ENCODE measurements around the gene MSH5. TPM values are rescaled to one million over a fixed set of nuclear protein-coding genes. Genes with fewer than 3 reads are reported as not detected.

Gene MSH5
- total and polyA plus RNA-seq, 9 of the 15 experiments (the other 6 are each of a cell fraction or from before 2014, with no cell fraction given), result 12.5 to 104 (median 46.6) TPM

GRCh38 chr6:31739639-31740396, at the start of gene MSH5 (continued):
- TF ChIP-seq, protein P1, sequence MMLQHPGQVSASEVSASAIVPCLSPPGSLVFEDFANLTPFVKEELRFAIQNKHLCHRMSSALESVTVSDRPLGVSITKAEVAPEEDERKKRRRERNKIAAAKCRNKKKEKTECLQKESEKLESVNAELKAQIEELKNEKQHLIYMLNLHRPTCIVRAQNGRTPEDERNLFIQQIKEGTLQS (IDR thresholded peaks at IDR 0.05), result no peak
- TF ChIP-seq, protein P1 (CRISPR knock-in tag; conservative IDR thresholded peaks at IDR 0.05), result peak; percentile 79; the same call in 1 of the 2 replicates
- TF ChIP-seq, protein P2, sequence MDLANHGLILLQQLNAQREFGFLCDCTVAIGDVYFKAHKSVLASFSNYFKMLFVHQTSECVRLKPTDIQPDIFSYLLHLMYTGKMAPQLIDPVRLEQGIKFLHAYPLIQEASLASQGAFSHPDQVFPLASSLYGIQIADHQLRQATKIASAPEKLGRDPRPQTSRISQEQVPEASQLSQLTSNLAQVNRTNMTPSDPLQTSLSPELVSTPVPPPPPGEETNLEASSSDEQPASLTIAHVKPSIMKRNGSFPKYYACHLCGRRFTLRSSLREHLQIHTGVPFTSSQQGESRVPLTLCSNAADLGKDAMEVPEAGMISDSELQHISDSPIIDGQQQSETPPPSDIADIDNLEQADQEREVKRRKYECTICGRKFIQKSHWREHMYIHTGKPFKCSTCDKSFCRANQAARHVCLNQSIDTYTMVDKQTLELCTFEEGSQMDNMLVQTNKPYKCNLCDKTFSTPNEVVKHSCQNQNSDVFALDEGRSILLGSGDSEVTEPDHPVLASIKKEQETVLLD (IDR thresholded peaks at IDR 0.05), result peak; percentile 94
- TF ChIP-seq ARNT (IDR thresholded peaks at IDR 0.05) (no peak), ZNF212 (CRISPR knock-in tag; IDR thresholded peaks at IDR 0.05) (peak; percentile 64; the same call in 1 of the 2 replicates), ZNF592 (IDR thresholded peaks at IDR 0.05) (no peak), NFRKB (IDR thresholded peaks at IDR 0.05; ENCODE audit: low read depth) (no peak), SMARCC2 (IDR thresholded peaks at IDR 0.05; ENCODE audit: low read depth) (no peak), ZNF589 (CRISPR knock-in tag; IDR thresholded peaks at IDR 0.05; ENCODE audit: low read depth) (no peak), SREBF1 (IDR thresholded peaks at IDR 0.05; ENCODE audit: borderline replicate concordance, low read depth, low read length) (peak; percentile 78; the same call in 1 of the 2 replicates), ZC3H8 (IDR thresholded peaks at IDR 0.05) (no peak), RBM25 (IDR thresholded peaks at IDR 0.05; ENCODE audit: low read depth, low read length, severe bottlenecking) (peak; percentile 92), PKNOX1 (IDR thresholded peaks at IDR 0.05) (no peak), STAG1 (CRISPR knock-in tag; IDR thresholded peaks at IDR 0.05; ENCODE audit: borderline replicate concordance) (no peak), ILK (tag; IDR thresholded peaks at IDR 0.05; ENCODE audit: borderline replicate concordance, low read depth) (no peak), ZNF561 (CRISPR knock-in tag; conservative IDR thresholded peaks at IDR 0.05) (peak; percentile 50; the same call in 1 of the 2 replicates)
- TF ChIP-seq, protein P3, sequence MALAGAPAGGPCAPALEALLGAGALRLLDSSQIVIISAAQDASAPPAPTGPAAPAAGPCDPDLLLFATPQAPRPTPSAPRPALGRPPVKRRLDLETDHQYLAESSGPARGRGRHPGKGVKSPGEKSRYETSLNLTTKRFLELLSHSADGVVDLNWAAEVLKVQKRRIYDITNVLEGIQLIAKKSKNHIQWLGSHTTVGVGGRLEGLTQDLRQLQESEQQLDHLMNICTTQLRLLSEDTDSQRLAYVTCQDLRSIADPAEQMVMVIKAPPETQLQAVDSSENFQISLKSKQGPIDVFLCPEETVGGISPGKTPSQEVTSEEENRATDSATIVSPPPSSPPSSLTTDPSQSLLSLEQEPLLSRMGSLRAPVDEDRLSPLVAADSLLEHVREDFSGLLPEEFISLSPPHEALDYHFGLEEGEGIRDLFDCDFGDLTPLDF (CRISPR knock-in tag; IDR thresholded peaks at IDR 0.05), result peak; percentile 99
